CD4-positive, alpha-beta T cell treated with Interleukin-6 for 4 hours (primary cell): Measurements from ENCODE around the gene ZFYVE27.
A peak's percentile ranks its signal among the peaks of the same experiment; 100 is the strongest.
"Not testable (repeated sequence)": the region's sequence is repeated elsewhere in the genome, so short reads cannot be mapped to it uniquely, and the experiment has no call there.

Experiments
- DNase-seq: peaks from one replicate; pipeline ENCODE4 v3.0.0-alpha.2; 2020; ENCODE audit warnings: mixed read lengths

ZFYVE27 gene

GRCh38 chr10:97736902-97737769 is at the start of gene ZFYVE27:
ZFYVE27 (plus strand) TSS chr10:97737128; CDS start chr10:97738478, 1,350 bp downstream.
- peak; percentile 96 for DNase-seq

- no peak for DNase-seq
Observed at GRCh38 chr10:97687785-97688781, 48.8 kb upstream of the ZFYVE27 start.

DNA sequence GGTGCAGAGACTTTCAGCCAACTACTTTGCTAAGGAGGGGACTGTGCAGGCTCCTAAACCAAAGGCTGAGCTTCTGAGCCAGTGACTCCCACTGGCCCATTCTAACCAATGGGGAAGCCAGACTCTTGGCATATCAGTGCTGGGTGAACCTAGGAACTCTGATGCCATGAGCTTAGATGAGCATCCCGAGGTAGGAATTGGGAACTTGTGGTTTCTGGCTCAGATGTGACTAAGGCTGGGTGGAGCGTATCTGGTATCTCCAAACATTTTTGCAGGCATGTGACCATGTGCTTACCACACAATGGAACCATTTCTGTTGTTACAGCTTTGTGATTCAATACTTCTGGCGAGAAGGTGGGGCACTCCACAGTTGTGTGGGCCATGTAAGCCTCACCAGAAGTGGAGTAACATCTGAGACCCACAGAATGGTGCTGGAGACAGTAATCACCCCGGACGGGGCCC is 47.3 kb upstream of the ZFYVE27 start:
- no peak for DNase-seq

DNA sequence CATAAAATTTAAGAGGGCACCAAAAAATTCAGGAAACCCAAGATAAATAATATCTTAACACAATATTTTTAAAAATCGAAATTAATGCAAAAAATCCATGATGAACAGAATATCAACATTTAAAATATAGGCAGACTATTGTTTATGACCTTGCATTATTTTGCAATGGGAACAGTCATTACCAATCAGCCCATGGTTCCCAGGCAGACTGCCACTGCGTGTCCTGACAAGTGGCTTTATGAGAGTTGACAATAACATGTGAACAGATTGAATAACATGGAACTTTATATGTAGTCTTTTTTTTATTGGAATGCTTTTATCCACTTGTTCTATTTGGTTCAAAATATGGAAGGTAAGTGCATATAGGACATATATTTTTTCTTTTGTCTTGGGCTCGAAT is 46.8 kb upstream of the ZFYVE27 start:
- DNase-seq: no peak

GRCh38 chr10:97698072-97698655 is 38.8 kb upstream of the ZFYVE27 start:
- DNase-seq: not testable (repeated sequence)

GRCh38 chr10:97701438-97702069 is 35.4 kb upstream of the ZFYVE27 start:
- DNase-seq: peak; percentile 52

- DNase-seq: no peak
Observed at GRCh38 chr10:97703398-97704067, 33.4 kb upstream of the ZFYVE27 start.

- no peak for DNase-seq
Observed at GRCh38 chr10:97704341-97704740, 32.6 kb upstream of the ZFYVE27 start.

DNA sequence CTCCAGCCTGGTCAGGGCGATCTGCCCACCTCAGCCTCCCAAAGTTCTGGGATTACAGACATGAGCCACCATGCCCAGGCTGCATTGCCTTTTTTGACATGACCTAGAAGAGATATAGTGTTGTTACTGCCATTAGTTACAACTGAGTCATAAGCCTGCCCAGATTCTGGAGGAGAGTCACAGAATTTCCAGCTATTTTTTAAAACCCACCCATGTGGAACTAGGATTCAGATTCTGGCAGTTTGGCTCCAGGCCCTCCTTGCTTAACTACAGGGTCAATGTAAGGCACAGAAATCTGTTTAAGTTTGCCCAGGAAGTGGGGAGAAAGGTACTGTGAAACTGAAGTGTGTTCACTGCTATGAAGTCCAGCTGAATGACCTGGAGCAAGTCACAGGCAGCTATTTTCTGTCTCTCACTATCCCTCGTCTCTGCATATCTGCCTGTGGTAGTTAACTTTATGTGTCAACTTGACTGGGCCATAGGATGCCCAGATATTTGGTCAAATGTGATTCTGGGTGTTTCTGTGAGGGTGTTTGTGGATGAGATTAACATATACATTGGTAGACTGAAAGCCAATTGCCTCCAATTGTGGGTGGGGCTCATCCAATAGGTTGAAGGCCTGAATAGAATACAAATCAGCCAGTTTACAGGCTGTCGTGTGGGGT is 31.8 kb upstream of the ZFYVE27 start:
- DNase-seq: no peak

DNA sequence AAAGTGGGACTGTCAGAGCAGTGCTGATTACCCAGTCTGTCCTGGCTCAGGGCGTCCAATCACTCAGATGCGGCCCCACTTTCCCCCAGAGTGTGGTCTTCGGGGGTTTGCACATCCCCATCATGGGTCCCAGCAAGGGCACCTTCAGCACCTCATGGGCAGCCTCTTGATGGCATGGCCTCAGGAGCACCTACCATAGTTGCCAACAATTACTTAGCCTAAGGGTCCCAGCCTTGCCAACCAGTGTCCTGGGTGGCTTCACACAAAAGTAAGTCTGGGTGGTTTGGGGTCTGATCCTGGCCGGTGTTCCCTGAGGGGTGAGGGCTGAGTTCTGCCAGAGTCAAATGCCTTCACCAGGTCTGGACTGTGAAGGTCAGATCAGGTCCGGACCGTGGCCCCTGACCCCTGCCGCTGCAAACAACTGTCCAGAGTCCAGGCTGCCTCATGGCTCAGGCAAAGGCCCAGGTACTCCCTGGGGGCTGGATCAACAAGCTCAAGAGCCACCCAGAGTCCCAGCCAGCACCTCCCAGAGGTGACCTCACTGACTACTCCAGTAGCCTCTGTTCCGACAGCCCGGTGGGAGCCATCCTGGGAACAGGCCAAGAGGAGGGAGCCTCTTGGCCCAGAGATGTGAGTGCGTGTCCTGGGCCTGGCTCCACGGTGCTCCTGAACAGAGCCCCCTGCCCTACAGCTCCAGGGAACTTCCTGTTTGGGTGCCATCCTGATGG is 29.6 kb upstream of the ZFYVE27 start:
- DNase-seq: no peak

- DNase-seq: no peak
Observed at GRCh38 chr10:97708167-97708566, 28.8 kb upstream of the ZFYVE27 start.

DNA sequence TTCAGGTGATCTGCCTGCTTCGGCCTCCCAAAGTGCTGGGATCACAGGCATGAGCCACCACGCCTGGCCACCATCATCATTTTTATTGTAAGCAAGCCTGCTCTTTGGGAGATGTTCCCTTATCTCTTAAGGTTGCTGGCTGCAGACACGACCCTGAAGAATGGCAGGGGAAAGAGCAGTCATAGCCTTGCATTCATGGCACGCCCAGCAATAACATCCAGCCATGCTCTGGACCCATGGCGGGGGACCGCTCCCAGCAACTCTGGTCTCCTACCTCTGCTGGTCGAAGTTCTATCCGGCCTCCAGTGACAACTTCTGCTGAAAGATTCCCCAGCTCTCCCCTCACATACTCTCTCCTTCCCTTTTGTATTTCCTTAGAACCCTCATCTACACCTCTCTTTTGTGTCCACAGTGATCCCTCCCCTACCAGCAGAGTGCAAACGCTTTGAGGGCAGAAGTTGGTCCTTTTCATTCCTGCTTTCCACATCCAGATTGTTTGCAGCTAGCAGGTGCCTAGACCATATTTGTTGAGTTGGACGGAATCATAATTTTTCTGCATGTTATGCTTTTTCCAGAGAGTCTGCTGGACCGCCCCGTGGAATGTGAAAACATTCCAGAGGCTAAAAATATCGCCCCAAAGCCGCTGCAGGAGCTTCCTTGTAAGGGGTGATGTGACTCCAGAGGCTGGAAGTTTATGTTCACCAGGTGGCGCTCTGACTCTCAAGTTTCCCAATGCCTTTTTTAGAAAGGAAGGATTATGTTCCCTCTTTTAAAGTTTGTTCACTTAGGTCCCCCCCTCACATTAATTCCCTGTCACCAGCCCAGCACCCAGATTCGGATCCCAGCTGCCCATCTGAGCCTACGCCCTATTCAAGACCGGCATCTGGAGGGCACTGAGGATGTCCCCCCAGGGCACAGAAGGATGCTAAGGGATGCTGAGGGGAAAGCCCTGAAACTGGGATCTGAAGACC is 27.7 kb upstream of the ZFYVE27 start:
- peak; percentile 60 for DNase-seq

GRCh38 chr10:97711640-97712572 is 25.0 kb upstream of the ZFYVE27 start:
- no peak for DNase-seq

GRCh38 chr10:97713339-97713825 is 23.5 kb upstream of the ZFYVE27 start, which contains the start of gene MARVELD1:
MARVELD1 (plus strand) TSS chr10:97713730; CDS start chr10:97713877, 147 bp downstream.
- DNase-seq: peak; percentile 7

DNA sequence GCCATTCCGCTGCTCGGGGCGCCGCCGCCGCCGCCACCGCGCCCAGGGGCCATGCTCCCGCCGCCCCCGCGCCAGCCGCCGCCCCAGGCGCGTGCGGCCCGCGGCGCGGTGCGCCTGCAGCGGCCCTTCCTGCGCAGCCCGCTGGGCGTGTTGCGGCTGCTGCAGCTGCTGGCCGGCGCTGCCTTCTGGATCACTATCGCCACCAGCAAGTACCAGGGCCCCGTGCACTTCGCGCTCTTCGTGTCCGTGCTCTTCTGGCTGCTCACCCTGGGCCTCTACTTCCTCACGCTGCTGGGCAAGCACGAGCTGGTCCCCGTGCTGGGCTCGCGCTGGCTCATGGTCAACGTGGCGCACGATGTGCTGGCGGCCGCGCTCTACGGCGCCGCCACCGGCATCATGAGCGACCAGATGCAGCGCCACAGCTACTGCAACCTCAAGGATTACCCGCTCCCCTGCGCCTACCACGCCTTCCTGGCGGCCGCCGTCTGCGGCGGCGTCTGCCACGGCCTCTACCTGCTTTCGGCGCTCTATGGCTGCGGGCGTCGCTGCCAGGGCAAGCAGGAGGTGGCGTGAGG is 23.0 kb upstream of the ZFYVE27 start:
- peak; percentile 64 for DNase-seq

DNA sequence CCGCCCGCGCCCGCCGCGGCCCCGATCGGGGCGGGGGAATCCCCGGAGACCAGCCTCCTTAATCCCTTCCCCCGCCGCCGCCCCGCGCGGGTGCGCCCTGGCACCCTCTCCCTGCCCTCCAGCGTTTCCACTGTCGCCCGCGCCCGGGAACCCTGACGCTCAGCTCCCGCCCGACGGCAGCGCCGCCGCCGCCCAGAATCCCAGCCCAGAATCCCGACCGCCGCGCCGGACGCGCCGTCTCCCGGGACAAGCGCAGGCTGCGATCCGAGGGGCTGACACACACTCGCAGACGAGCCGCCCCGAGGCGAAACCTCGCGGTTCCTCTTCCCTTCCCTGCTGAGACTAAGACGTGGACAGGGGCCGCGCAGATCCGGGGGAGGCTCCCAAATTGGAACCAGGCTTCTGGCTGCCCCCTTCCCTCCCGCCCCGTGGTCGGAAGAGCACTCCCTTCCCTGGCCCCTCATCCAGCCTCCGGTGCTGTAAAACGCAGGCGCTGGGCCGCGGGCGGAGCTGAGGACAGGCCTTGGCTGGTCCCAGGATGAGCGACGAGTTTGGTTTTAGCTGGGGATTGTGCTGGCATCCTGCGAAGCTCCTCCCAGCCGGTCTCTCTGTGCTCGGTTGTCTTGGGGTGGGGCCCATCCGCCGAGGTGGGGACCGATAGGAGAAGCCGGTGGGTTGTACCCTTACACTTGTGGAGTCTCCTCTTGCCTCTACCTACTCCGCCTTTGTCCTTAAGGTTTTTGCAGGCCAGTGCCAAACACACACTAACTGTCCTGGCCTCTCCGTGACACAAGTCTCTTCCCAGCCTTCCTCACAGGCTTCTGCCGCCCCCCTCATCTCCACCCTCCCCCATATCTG is 22.3 kb upstream of the ZFYVE27 start:
- peak; percentile 16 for DNase-seq
